Renal cortex interstitium (tissue), 15 donors: ENCODE measurements around the gene MFF. TPM values are rescaled to one million over a fixed set of nuclear protein-coding genes. Genes with fewer than 3 reads are reported as not detected.
A peak's percentile ranks its signal among the peaks of the same experiment; 100 is the strongest.

Experiments used
- DNase-seq, 11 donors: peaks; one replicate each; pipeline ENCODE4 v3.0.0-alpha.2; 2013; ENCODE audit warnings: low read depth in 9 of 11, low spot score in 4 of 11; ENCODE audit errors: extremely low read depth in 1 of 11
- long read RNA-seq, 16 experiments: transcript quantifications; one replicate each; lab custom pipeline, GENCODE V29; 2026
- polyA plus RNA-seq, 3 donors: library from polyadenylated mRNA; unstranded; fragments of 120-200 nt; gene quantifications; one replicate each; pipeline ENCODE4 v1.2.1, GENCODE V29; 2013; ENCODE audit not compliant: insufficient read length in 3 of 3

Gene MFF
- polyA plus RNA-seq, result 100 to 1,000 TPM; 124 to 142 (median 137) TPM
- long read RNA-seq, donor 1, transcript MFF-205 (7 exons, 1,085 nt), result minor isoform, 11 of 41 reads
- long read RNA-seq, donor 1, transcript MFF-201 (9 exons, 2,004 nt), result major isoform, 13 of 41 reads
- long read RNA-seq, donor 1, partial matches to known transcripts, result 5 of 41 reads
- long read RNA-seq, donor 1, other reads (novel, unspliced or antisense), result 0 of 41 reads
- long read RNA-seq, donor 2, transcript MFF-201 (9 exons, 2,004 nt), result major isoform, 10 of 53 reads
- long read RNA-seq, donor 2, partial matches to known transcripts, result 25 of 53 reads
- long read RNA-seq, donor 2, other reads (novel, unspliced or antisense), result 0 of 53 reads
- long read RNA-seq, donor 3, transcript MFF-205 (7 exons, 1,085 nt), result major isoform, 18 of 61 reads
- long read RNA-seq, donor 3, transcript MFF-201 (9 exons, 2,004 nt), result minor isoform, 14 of 61 reads
- long read RNA-seq, donor 3, partial matches to known transcripts, result 13 of 61 reads
- long read RNA-seq, donor 3, other reads (novel, unspliced or antisense), result 6 of 61 reads
- long read RNA-seq, donor 4, transcript MFF-205 (7 exons, 1,085 nt), result minor isoform, 7 of 34 reads
- long read RNA-seq, donor 4, transcript MFF-201 (9 exons, 2,004 nt), result major isoform, 13 of 34 reads
- long read RNA-seq, donor 4, partial matches to known transcripts, result 0 of 34 reads
- long read RNA-seq, donor 4, other reads (novel, unspliced or antisense), result 0 of 34 reads
- long read RNA-seq, donor 5, result 0 reads
- long read RNA-seq, donor 6, transcript MFF-201 (9 exons, 2,004 nt), result major isoform, 13 of 41 reads
- long read RNA-seq, donor 6, transcript MFF-205 (7 exons, 1,085 nt), result minor isoform, 9 of 41 reads
- long read RNA-seq, donor 6, partial matches to known transcripts, result 6 of 41 reads
- long read RNA-seq, donor 6, other reads (novel, unspliced or antisense), result 0 of 41 reads
- long read RNA-seq, donor 7, transcript MFF-220 (2 exons, 660 nt), result minor isoform, 5 of 57 reads
- long read RNA-seq, donor 7, transcript MFF-201 (9 exons, 2,004 nt), result minor isoform, 11 of 57 reads
- long read RNA-seq, donor 7, transcript MFF-205 (7 exons, 1,085 nt), result major isoform, 20 of 57 reads
- long read RNA-seq, donor 7, partial matches to known transcripts, result 5 of 57 reads
- long read RNA-seq, donor 7, other reads (novel, unspliced or antisense), result 7 of 57 reads
- long read RNA-seq, donor 8, transcript MFF-205 (7 exons, 1,085 nt), result minor isoform, 19 of 81 reads
- long read RNA-seq, donor 8, transcript MFF-220 (2 exons, 660 nt), result minor isoform, 8 of 81 reads
- long read RNA-seq, donor 8, transcript MFF-222 (4 exons, 1,653 nt), result minor isoform, 8 of 81 reads
- long read RNA-seq, donor 8, transcript MFF-201 (9 exons, 2,004 nt), result major isoform, 23 of 81 reads
- long read RNA-seq, donor 8, partial matches to known transcripts, result 7 of 81 reads
- long read RNA-seq, donor 8, other reads (novel, unspliced or antisense), result 7 of 81 reads
- long read RNA-seq, donor 9, transcript MFF-201 (9 exons, 2,004 nt), result major isoform, 7 of 25 reads
- long read RNA-seq, donor 9, transcript MFF-205 (7 exons, 1,085 nt), result major isoform, 7 of 25 reads
- long read RNA-seq, donor 9, partial matches to known transcripts, result 0 of 25 reads
- long read RNA-seq, donor 9, other reads (novel, unspliced or antisense), result 0 of 25 reads
- long read RNA-seq, donor 10, transcript MFF-205 (7 exons, 1,085 nt), result major isoform, 13 of 39 reads
- long read RNA-seq, donor 10, partial matches to known transcripts, result 10 of 39 reads
- long read RNA-seq, donor 10, other reads (novel, unspliced or antisense), result 5 of 39 reads
- long read RNA-seq, donor 11, transcript MFF-201 (9 exons, 2,004 nt), result major isoform, 12 of 24 reads
- long read RNA-seq, donor 11, partial matches to known transcripts, result 0 of 24 reads
- long read RNA-seq, donor 11, other reads (novel, unspliced or antisense), result 0 of 24 reads
- long read RNA-seq, donor 12, transcript MFF-220 (2 exons, 660 nt), result major isoform, 7 of 15 reads
- long read RNA-seq, donor 12, partial matches to known transcripts, result 0 of 15 reads
- long read RNA-seq, donor 12, other reads (novel, unspliced or antisense), result 0 of 15 reads
- long read RNA-seq, donor 13, transcript MFF-222 (4 exons, 1,653 nt), result minor isoform, 8 of 108 reads
- long read RNA-seq, donor 13, transcript MFF-205 (7 exons, 1,085 nt), result major isoform, 18 of 108 reads
- long read RNA-seq, donor 13, transcript MFF-203 (8 exons, 1,716 nt), result minor isoform, 5 of 108 reads
- long read RNA-seq, donor 13, transcript MFF-201 (9 exons, 2,004 nt), result minor isoform, 17 of 108 reads
- long read RNA-seq, donor 13, partial matches to known transcripts, result 32 of 108 reads
- long read RNA-seq, donor 13, other reads (novel, unspliced or antisense), result 7 of 108 reads
- long read RNA-seq, donor 14, transcript MFF-201 (9 exons, 2,004 nt), result major isoform, 12 of 37 reads
- long read RNA-seq, donor 14, transcript MFF-205 (7 exons, 1,085 nt), result minor isoform, 11 of 37 reads
- long read RNA-seq, donor 14, partial matches to known transcripts, result 0 of 37 reads
- long read RNA-seq, donor 14, other reads (novel, unspliced or antisense), result 6 of 37 reads
- long read RNA-seq, donor 15, transcript MFF-205 (7 exons, 1,085 nt), result major isoform, 6 of 15 reads
- long read RNA-seq, donor 15, partial matches to known transcripts, result 0 of 15 reads
- long read RNA-seq, donor 15, other reads (novel, unspliced or antisense), result 0 of 15 reads
- long read RNA-seq, donor 16, transcript MFF-220 (2 exons, 660 nt), result minor isoform, 10 of 89 reads
- long read RNA-seq, donor 16, transcript MFF-201 (9 exons, 2,004 nt), result major isoform, 28 of 89 reads
- long read RNA-seq, donor 16, transcript MFF-205 (7 exons, 1,085 nt), result minor isoform, 18 of 89 reads
- long read RNA-seq, donor 16, transcript MFF-203 (8 exons, 1,716 nt), result minor isoform, 6 of 89 reads
- long read RNA-seq, donor 16, partial matches to known transcripts, result 0 of 89 reads
- long read RNA-seq, donor 16, other reads (novel, unspliced or antisense), result 8 of 89 reads

GRCh38 chr2:227324995-227325838, at the start of gene MFF:
Gene MFF, plus strand, starts transcription at chr2:227325251. Its CDS starts 5,415 bp downstream, at chr2:227330666.
- DNase-seq, result peak; percentile 81 to 95 (median 91)

- no peak for DNase-seq
Measured at GRCh38 chr2:227280895-227281294, 44.2 kb upstream of the MFF start.

GRCh38 chr2:227285741-227286236, 39.3 kb upstream of the MFF start:
- DNase-seq, result no peak

- no peak for DNase-seq
Measured at GRCh38 chr2:227287771-227288170, 37.3 kb upstream of the MFF start.

GRCh38 chr2:227292314-227292713, 32.7 kb upstream of the MFF start:
- DNase-seq, result no peak

GRCh38 chr2:227293531-227293930, 31.5 kb upstream of the MFF start:
- no peak for DNase-seq

GRCh38 chr2:227295806-227296205, 29.2 kb upstream of the MFF start:
- no peak for DNase-seq

GRCh38 chr2:227296671-227297405, 28.2 kb upstream of the MFF start:
- DNase-seq, result no peak

GRCh38 chr2:227301523-227301922, 23.5 kb upstream of the MFF start:
- DNase-seq, result no peak

- DNase-seq, result no peak
Measured at GRCh38 chr2:227308784-227309183, 16.3 kb upstream of the MFF start.

GRCh38 chr2:227310756-227311110, 14.3 kb upstream of the MFF start:
- DNase-seq, result peak in 3 of 11 donors; percentile 7 to 18 (median 16)

GRCh38 chr2:227311861-227312506, 13.1 kb upstream of the MFF start:
- no peak for DNase-seq

- no peak for DNase-seq
Measured at GRCh38 chr2:227312579-227312978, 12.5 kb upstream of the MFF start.

- DNase-seq, result no peak
Measured at GRCh38 chr2:227313310-227313709, 11.7 kb upstream of the MFF start.
